GM19468 (cell line): Measurements from ENCODE around the gene EBF3.

Experiments used
- ATAC-seq: cut with Tn5 transposase; IDR thresholded peaks from one replicate; pipeline ENCODE4 v1.9.1; 2021; ENCODE audit warnings: mild to moderate bottlenecking, moderate library complexity, moderate number of reproducible peaks; ENCODE audit not compliant: unreplicated experiment; ENCODE audit errors: extremely low read depth

Gene EBF3

GRCh38 chr10:129916506-129916995, 47.5 kb downstream of the EBF3 start:
- ATAC-seq: no peak

GRCh38 chr10:129915526-129916378, 48.3 kb downstream of the EBF3 start:
- ATAC-seq: no peak

GRCh38 chr10:129914960-129915359, 49.1 kb downstream of the EBF3 start:
- ATAC-seq: no peak

GRCh38 chr10:129914153-129914855, 49.8 kb downstream of the EBF3 start:
- ATAC-seq: no peak

- no peak for ATAC-seq
These were observed 50.9 kb downstream of the EBF3 start for GRCh38 chr10:129912986-129913695.

GRCh38 chr10:129912166-129912917, 51.7 kb downstream of the EBF3 start:
- ATAC-seq: no peak

GRCh38 chr10:129911451-129912165, 52.5 kb downstream of the EBF3 start:
- no peak for ATAC-seq

- no peak for ATAC-seq
These were observed 53.2 kb downstream of the EBF3 start for GRCh38 chr10:129910861-129911260.

- no peak for ATAC-seq
These were observed 54.4 kb downstream of the EBF3 start for GRCh38 chr10:129909531-129910256.

GRCh38 chr10:129909080-129909479, 55.0 kb downstream of the EBF3 start:
- ATAC-seq: no peak

- ATAC-seq: no peak
These were observed 55.7 kb downstream of the EBF3 start for GRCh38 chr10:129908406-129908805.

- no peak for ATAC-seq
These were observed 58.5 kb downstream of the EBF3 start for GRCh38 chr10:129905553-129905952.

GRCh38 chr10:129904323-129904722, 59.8 kb downstream of the EBF3 start:
- ATAC-seq: no peak

- no peak for ATAC-seq
These were observed 62.6 kb downstream of the EBF3 start for GRCh38 chr10:129901389-129902006.

- ATAC-seq: no peak
These were observed 63.2 kb downstream of the EBF3 start for GRCh38 chr10:129900825-129901224.

GRCh38 chr10:129899276-129900130, 64.6 kb downstream of the EBF3 start:
- ATAC-seq: no peak

- no peak for ATAC-seq
These were observed 65.3 kb downstream of the EBF3 start for GRCh38 chr10:129898706-129899268.
